H9 (cell line): ENCODE data around the gene MYO10. TPM values are rescaled to one million over a fixed set of nuclear protein-coding genes. Genes with fewer than 3 reads are reported as not detected.
A peak's percentile ranks its signal among the peaks of the same experiment; 100 is the strongest.

Experiments
- DNase-seq: peaks from one replicate; pipeline ENCODE4 v3.0.0-alpha.2; 2017
- H2AFZ ChIP-seq: one replicate; pipeline ENCODE4 v1.6.1; 2013; ENCODE audit warnings: mild to moderate bottlenecking, low read length, control low read depth, moderate library complexity
- H2AK5ac ChIP-seq: 2 replicates; pipeline ENCODE4 v1.6.1; 2013; ENCODE audit warnings: low read length, control low read depth, mixed read lengths; ENCODE audit not compliant: insufficient read length
- H2BK120ac ChIP-seq: one replicate; pipeline ENCODE4 v1.6.1; 2013; ENCODE audit warnings: low read depth, mild to moderate bottlenecking, low read length, control low read depth, inconsistent platforms; ENCODE audit not compliant: poor library complexity, severe bottlenecking
- H2BK12ac ChIP-seq: 2 replicates; pipeline ENCODE4 v1.6.1; 2013; ENCODE audit warnings: low read length, control low read depth, mixed read lengths, low read depth; ENCODE audit not compliant: insufficient read length
- H2BK15ac ChIP-seq: 2 replicates; pipeline ENCODE4 v1.6.1; 2013; ENCODE audit warnings: low read depth, low read length, control low read depth
- H2BK20ac ChIP-seq: one replicate; pipeline ENCODE4 v1.6.1; 2013; ENCODE audit warnings: low read depth, mild to moderate bottlenecking, low read length, control low read depth, inconsistent platforms; ENCODE audit not compliant: poor library complexity, severe bottlenecking
- H2BK5ac ChIP-seq: 2 replicates; pipeline ENCODE4 v1.6.1; 2013; ENCODE audit warnings: low read length, control low read depth, mixed read lengths; ENCODE audit not compliant: insufficient read length
- H3K14ac ChIP-seq: 2 replicates; pipeline ENCODE4 v1.6.1; 2013; ENCODE audit warnings: low read length, control low read depth; ENCODE audit not compliant: insufficient read depth
- H3K18ac ChIP-seq: 2 replicates; pipeline ENCODE4 v1.6.1; 2013; ENCODE audit warnings: low read depth, mild to moderate bottlenecking, mixed read lengths, low read length, control low read depth; ENCODE audit not compliant: insufficient read length
- H3K23ac ChIP-seq: 2 replicates; pipeline ENCODE4 v1.6.1; 2013; ENCODE audit warnings: low read length, control low read depth, mixed read lengths, low read depth; ENCODE audit not compliant: insufficient read length
- H3K23me2 ChIP-seq: 2 replicates; pipeline ENCODE4 v1.6.1; 2013; ENCODE audit warnings: low read depth, mild to moderate bottlenecking, mixed read lengths, low read length, control low read depth; ENCODE audit not compliant: insufficient read length, poor library complexity, severe bottlenecking
- H3K27ac ChIP-seq: 2 replicates; pipeline ENCODE4 v1.5.1; 2013; ENCODE audit warnings: low read length, control low read depth, mixed read lengths, low read depth; ENCODE audit not compliant: insufficient read length
- H3K27me3 ChIP-seq: 2 replicates; pipeline ENCODE4 v1.6.1; 2013; ENCODE audit warnings: low read length, control low read depth, inconsistent platforms; ENCODE audit not compliant: insufficient read depth
- H3K4ac ChIP-seq: 2 replicates; pipeline ENCODE4 v1.6.1; 2013; ENCODE audit warnings: low read depth, mild to moderate bottlenecking, control low read depth, inconsistent platforms, low read length, moderate library complexity
- H3K4me1 ChIP-seq: 2 replicates; pipeline ENCODE4 v1.6.1; 2013; ENCODE audit warnings: low read length, control low read depth, inconsistent platforms; ENCODE audit not compliant: insufficient read depth
- H3K4me2 ChIP-seq: 2 replicates; pipeline ENCODE4 v1.6.1; 2013; ENCODE audit warnings: low read length, control low read depth, mixed read lengths; ENCODE audit not compliant: insufficient read length, insufficient read depth
- H3K56ac ChIP-seq: 2 replicates; pipeline ENCODE4 v1.6.1; 2013; ENCODE audit warnings: low read depth, mild to moderate bottlenecking, mixed read lengths, low read length, control low read depth; ENCODE audit not compliant: insufficient read length
- H3K79me1 ChIP-seq: 2 replicates; pipeline ENCODE4 v1.6.1; 2013; ENCODE audit warnings: low read depth, mild to moderate bottlenecking, moderate library complexity, low read length, control low read depth, inconsistent platforms; ENCODE audit not compliant: insufficient read depth, poor library complexity, severe bottlenecking
- H3K79me2 ChIP-seq: 2 replicates; pipeline ENCODE4 v1.6.1; 2013; ENCODE audit warnings: low read length, control low read depth, inconsistent platforms; ENCODE audit not compliant: insufficient read depth
- H3K9ac ChIP-seq: 2 replicates; pipeline ENCODE4 v1.6.1; 2013; ENCODE audit warnings: low read length, control low read depth, mixed read lengths; ENCODE audit not compliant: insufficient read length; ENCODE audit errors: extremely low read depth
- H3K9me3 ChIP-seq: one replicate; pipeline ENCODE4 v1.6.1; 2013; ENCODE audit warnings: low read depth, low read length, inconsistent platforms; ENCODE audit not compliant: control insufficient read depth
- H3T11ph ChIP-seq: one replicate; pipeline ENCODE4 v1.6.1; 2013; ENCODE audit warnings: mild to moderate bottlenecking, low read length, control low read depth, inconsistent platforms
- H4K20me1 ChIP-seq: one replicate; pipeline ENCODE4 v1.6.1; 2013; ENCODE audit not compliant: control insufficient read depth, insufficient read length, insufficient read depth
- H4K5ac ChIP-seq: 2 replicates; pipeline ENCODE4 v1.6.1; 2013; ENCODE audit warnings: low read depth, mild to moderate bottlenecking, mixed read lengths, low read length, control low read depth; ENCODE audit not compliant: insufficient read length
- H4K8ac ChIP-seq: replicated peaks from 2 replicates; pipeline ENCODE4 v1.6.1; 2013; ENCODE audit warnings: low read length, control low read depth, mixed read lengths, low read depth; ENCODE audit not compliant: insufficient read length
- H4K91ac ChIP-seq: 2 replicates; pipeline ENCODE4 v1.6.1; 2013; ENCODE audit warnings: low read depth, mild to moderate bottlenecking, moderate library complexity, mixed read lengths, low read length, control low read depth; ENCODE audit not compliant: insufficient read length
- H3K27ac Mint-ChIP-seq, 3 experiments: 2 replicates in 2 of 3; 3 replicates in 1 of 3; pipeline ENCODE4 v1.8.0; 2020 to 2021; ENCODE audit warnings: mixed read lengths in 3 of 3, mild to moderate bottlenecking in 1 of 3, moderate library complexity in 1 of 3
- H3K27me3 Mint-ChIP-seq: 2 replicates; pipeline ENCODE4 v1.8.0; 2021; ENCODE audit warnings: low read depth, mild to moderate bottlenecking, moderate library complexity, mixed read lengths
- H3K36me3 Mint-ChIP-seq, 3 experiments: 2 replicates in 2 of 3; 3 replicates in 1 of 3; pipeline ENCODE4 v1.8.0; 2020 to 2021; ENCODE audit warnings: low read depth in 3 of 3, mixed read lengths in 3 of 3; ENCODE audit not compliant: insufficient read depth in 1 of 3
- H3K4me1 Mint-ChIP-seq, 2 experiments: 2 replicates each; pipeline ENCODE4 v1.8.0; 2020; ENCODE audit warnings: mixed read lengths in 2 of 2
- H3K4me3 Mint-ChIP-seq, 2 experiments: 2 replicates in 1 of 2; 3 replicates in 1 of 2; pipeline ENCODE4 v1.8.0; 2020 to 2021; ENCODE audit warnings: mild to moderate bottlenecking in 2 of 2, mixed read lengths in 2 of 2, moderate library complexity in 1 of 2
- H3K9me3 Mint-ChIP-seq, 2 experiments: 2 replicates in 1 of 2; 3 replicates in 1 of 2; pipeline ENCODE4 v1.8.0; 2020; ENCODE audit warnings: mild to moderate bottlenecking in 2 of 2, mixed read lengths in 2 of 2, moderate library complexity in 1 of 2
- CTCF ChIP-seq: fragments of 200-600 bp; sonication (generic); conservative IDR thresholded peaks from 3 replicates; pipeline ENCODE4 v1.8.0; 2021; ENCODE audit warnings: antibody characterized with exemption, mild to moderate bottlenecking
- whole genome bisulfite sequencing: extraction: QIAGEN DNeasy Blood & Tissue Kit; methylation state at CpG from one replicate; pipeline ENCODE4 v1.1.7; 2013; ENCODE audit warnings: missing lambda C conversion rate, low lambda C conversion rate, mixed read lengths; ENCODE audit not compliant: insufficient read length; ENCODE audit errors: extremely low coverage; 5-methylcytosine and 5-hydroxymethylcytosine counted together
- total RNA-seq: library from RNA; stranded (reverse); gene quantifications from 2 replicates; pipeline ENCODE4 v1.2.1, GENCODE V29; 2021

The MYO10 gene
- total RNA-seq, 1 experiment from 2014 or later, result 127 TPM

GRCh38 chr5:16842896-16843295, 93.2 kb downstream of the MYO10 start:
- H3K79me1 ChIP-seq, result no peaks in the 10 kb centered on the region
- Mint-ChIP-seq H3K36me3 (no peaks in the 10 kb centered on the region), H3K4me1 (peaks cover 13 to 21% of the 10 kb centered on the region in 2 experiments; a peak in 3 of 4 replicates), H3K27me3 (no peaks in the 10 kb centered on the region), H3K9me3 (no peaks in the 10 kb centered on the region), H3K4me3 (no peak overlapping the region), H3K27ac (peak overlapping the region in 2 of 3 experiments; percentile 4 to 39; a peak in 1 of 7 replicates)
- H4K91ac ChIP-seq, result no peak overlapping the region
- no peaks in the 10 kb centered on the region for H3K9me3 ChIP-seq
- H2BK15ac ChIP-seq, result no peak overlapping the region
- H3K18ac ChIP-seq, result no peak overlapping the region
- H3K4me1 ChIP-seq, result no peaks in the 10 kb centered on the region
- no peaks in the 10 kb centered on the region for H4K20me1 ChIP-seq
- H3K27me3 ChIP-seq, result no peaks in the 10 kb centered on the region
- TF ChIP-seq CTCF, result no peak
- no peak overlapping the region for H3K23ac ChIP-seq
- H3K79me2 ChIP-seq, result no peaks in the 10 kb centered on the region
- no peak overlapping the region for H3K9ac ChIP-seq
- H3K14ac ChIP-seq, result no peak overlapping the region
- no peak overlapping the region for H3K4ac ChIP-seq
- H2BK12ac ChIP-seq, result no peak overlapping the region
- H3K27ac ChIP-seq, result no peak overlapping the region
- WGBS, result no CpG with 5 or more reads among the region's 8 CpGs
- H2BK120ac ChIP-seq, result no peak overlapping the region
- H3K56ac ChIP-seq, result no peak overlapping the region
- no peak overlapping the region for H3K4me2 ChIP-seq
- H4K8ac ChIP-seq, result no peak overlapping the region
- no peak overlapping the region for H2BK20ac ChIP-seq
- H2AK5ac ChIP-seq, result no peak overlapping the region
- H2AFZ ChIP-seq, result no peak overlapping the region
- no peaks in the 10 kb centered on the region for H3K23me2 ChIP-seq
- H4K5ac ChIP-seq, result no peak overlapping the region
- DNase-seq, result no peak
- no peak overlapping the region for H2BK5ac ChIP-seq
- no peak overlapping the region for H3T11ph ChIP-seq
